ENCODE measurements around the gene GTF2I. TPM values are rescaled to one million over a fixed set of nuclear protein-coding genes. Genes with fewer than 3 reads are reported as not detected.
"Not testable (repeated sequence)": the region's sequence is repeated elsewhere in the genome, so short reads cannot be mapped to it uniquely, and the experiment has no call there.

Gene GTF2I
- total RNA-seq, 1 donor from 2014 or later = 433 TPM

DNA sequence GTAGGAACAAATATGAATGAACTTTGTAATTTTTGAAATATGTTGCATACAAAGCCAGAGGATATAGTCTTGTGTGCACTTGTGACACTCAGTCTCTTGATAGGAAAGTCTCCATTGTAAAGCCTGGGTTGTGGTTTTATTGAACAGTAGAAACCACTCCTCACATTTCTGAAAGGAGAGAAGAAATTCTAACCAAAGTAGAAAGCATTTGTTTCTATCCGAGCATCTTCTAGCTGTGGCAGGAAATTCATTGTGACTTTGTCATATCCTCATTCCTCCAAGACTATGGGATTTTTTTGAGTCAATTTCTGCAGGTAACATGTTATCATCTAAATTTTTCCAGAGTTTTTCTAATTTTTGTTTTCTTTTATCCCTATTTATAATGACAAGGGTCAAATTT, 60.8 kb downstream of the GTF2I start:
- DNase-seq (ENCODE audit: low spot score in 2 of 2, unreplicated experiment in 2 of 2) = no peak
- Mint-ChIP-seq H3K27ac (no peak overlapping the region), H3K27me3 (ENCODE audit: low read depth) (no peaks in the 10 kb centered on the region), H3K9me3 (peaks cover 7% of the 10 kb centered on the region), H3K4me3 (no peak overlapping the region), H3K4me1 (no peaks in the 10 kb centered on the region), H3K36me3 (peaks cover 39% of the 10 kb centered on the region)
- TF ChIP-seq, protein P1, sequence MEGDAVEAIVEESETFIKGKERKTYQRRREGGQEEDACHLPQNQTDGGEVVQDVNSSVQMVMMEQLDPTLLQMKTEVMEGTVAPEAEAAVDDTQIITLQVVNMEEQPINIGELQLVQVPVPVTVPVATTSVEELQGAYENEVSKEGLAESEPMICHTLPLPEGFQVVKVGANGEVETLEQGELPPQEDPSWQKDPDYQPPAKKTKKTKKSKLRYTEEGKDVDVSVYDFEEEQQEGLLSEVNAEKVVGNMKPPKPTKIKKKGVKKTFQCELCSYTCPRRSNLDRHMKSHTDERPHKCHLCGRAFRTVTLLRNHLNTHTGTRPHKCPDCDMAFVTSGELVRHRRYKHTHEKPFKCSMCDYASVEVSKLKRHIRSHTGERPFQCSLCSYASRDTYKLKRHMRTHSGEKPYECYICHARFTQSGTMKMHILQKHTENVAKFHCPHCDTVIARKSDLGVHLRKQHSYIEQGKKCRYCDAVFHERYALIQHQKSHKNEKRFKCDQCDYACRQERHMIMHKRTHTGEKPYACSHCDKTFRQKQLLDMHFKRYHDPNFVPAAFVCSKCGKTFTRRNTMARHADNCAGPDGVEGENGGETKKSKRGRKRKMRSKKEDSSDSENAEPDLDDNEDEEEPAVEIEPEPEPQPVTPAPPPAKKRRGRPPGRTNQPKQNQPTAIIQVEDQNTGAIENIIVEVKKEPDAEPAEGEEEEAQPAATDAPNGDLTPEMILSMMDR (IDR thresholded peaks at IDR 0.05; ENCODE audit: unreplicated experiment) = no peak

GRCh38 chr7:74722153-74722552, 64.6 kb downstream of the GTF2I start:
- H3K4me3 Mint-ChIP-seq = no peak overlapping the region
- peaks cover 32% of the 10 kb centered on the region for H3K36me3 Mint-ChIP-seq
- no peaks in the 10 kb centered on the region for H3K9me3 Mint-ChIP-seq
- H3K4me1 Mint-ChIP-seq = no peaks in the 10 kb centered on the region
- TF ChIP-seq, protein P1 (IDR thresholded peaks at IDR 0.05; ENCODE audit: unreplicated experiment) = no peak
- H3K27me3 Mint-ChIP-seq (ENCODE audit: low read depth) = no peaks in the 10 kb centered on the region
- H3K27ac Mint-ChIP-seq = no peak overlapping the region
- no peak for DNase-seq (ENCODE audit: low spot score in 2 of 2, unreplicated experiment in 2 of 2)

- Mint-ChIP-seq H3K36me3 (peaks cover 14% of the 10 kb centered on the region), H3K9me3 (no peaks in the 10 kb centered on the region), H3K4me3 (no peak overlapping the region), H3K4me1 (no peaks in the 10 kb centered on the region), H3K27me3 (ENCODE audit: low read depth) (no peaks in the 10 kb centered on the region), H3K27ac (peak overlapping the region; percentile 53)
- no peak for DNase-seq (ENCODE audit: low spot score in 2 of 2, unreplicated experiment in 2 of 2)
- TF ChIP-seq, protein P1 (IDR thresholded peaks at IDR 0.05; ENCODE audit: unreplicated experiment) = no peak
These were observed 68.3 kb downstream of the GTF2I start for GRCh38 chr7:74725840-74726239.

- Mint-ChIP-seq H3K27me3 (ENCODE audit: low read depth) (no peaks in the 10 kb centered on the region), H3K4me3 (no peak overlapping the region), H3K27ac (peak overlapping the region; percentile 25), H3K4me1 (no peaks in the 10 kb centered on the region), H3K9me3 (no peaks in the 10 kb centered on the region), H3K36me3 (peaks cover 15% of the 10 kb centered on the region)
- TF ChIP-seq, protein P1 (IDR thresholded peaks at IDR 0.05; ENCODE audit: unreplicated experiment) = no peak
- no peak for DNase-seq (ENCODE audit: low spot score in 2 of 2, unreplicated experiment in 2 of 2)
These were observed 69.0 kb downstream of the GTF2I start for GRCh38 chr7:74726309-74727101.

DNA sequence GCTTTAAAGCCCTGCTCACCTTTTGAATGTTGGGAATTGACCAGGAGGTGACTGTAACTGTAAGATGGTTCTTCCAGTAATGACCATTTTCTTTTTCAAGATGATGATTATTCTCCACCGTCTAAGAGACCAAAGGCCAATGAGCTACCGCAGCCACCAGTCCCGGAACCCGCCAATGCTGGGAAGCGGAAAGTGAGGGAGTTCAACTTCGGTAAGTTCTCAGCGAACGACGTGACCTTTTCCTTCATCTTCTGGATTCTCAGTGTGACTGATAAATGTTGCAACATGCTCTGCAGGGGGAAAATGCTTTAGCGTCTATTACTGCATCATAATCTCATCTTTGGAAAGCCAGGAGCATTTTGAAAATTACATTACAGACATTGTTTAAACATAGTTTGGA, 71.2 kb downstream of the GTF2I start:
- H3K4me1 Mint-ChIP-seq = not testable (repeated sequence)

DNA sequence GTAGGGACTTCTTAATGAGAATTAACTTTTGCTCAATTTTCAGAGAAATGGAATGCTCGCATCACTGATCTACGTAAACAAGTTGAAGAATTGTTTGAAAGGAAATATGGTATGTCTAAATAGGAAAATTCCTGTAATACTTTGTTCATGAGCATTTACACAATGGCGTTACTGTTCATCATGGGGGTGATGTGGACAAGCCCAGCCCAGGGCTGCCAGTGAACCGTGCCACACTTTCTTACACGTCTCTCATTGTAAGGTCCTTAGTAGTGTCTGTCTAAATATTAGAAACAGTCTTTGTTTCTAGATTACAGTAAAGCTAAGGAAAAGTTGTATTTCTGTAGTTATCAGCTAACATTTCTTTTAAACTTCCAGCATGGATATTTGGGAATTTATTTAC, 72.7 kb downstream of the GTF2I start:
- H3K4me3 Mint-ChIP-seq, H3K4me1 Mint-ChIP-seq: not testable (repeated sequence)

More for the DNA sequence above, 71.2 kb downstream of the GTF2I start:
- not testable (repeated sequence) for H3K27me3 Mint-ChIP-seq (ENCODE audit: low read depth); H3K27ac Mint-ChIP-seq; H3K9me3 Mint-ChIP-seq; H3K4me3 Mint-ChIP-seq; DNase-seq (ENCODE audit: low spot score in 2 of 2, unreplicated experiment in 2 of 2); H3K36me3 Mint-ChIP-seq

GRCh38 chr7:74739974-74740703, 82.6 kb downstream of the GTF2I start:
- H3K36me3 Mint-ChIP-seq; H3K4me3 Mint-ChIP-seq; H3K4me1 Mint-ChIP-seq; H3K27me3 Mint-ChIP-seq (ENCODE audit: low read depth); H3K9me3 Mint-ChIP-seq; DNase-seq (ENCODE audit: low spot score in 2 of 2, unreplicated experiment in 2 of 2); H3K27ac Mint-ChIP-seq: not testable (repeated sequence)

More for the DNA sequence above, 72.7 kb downstream of the GTF2I start:
- not testable (repeated sequence) for H3K27ac Mint-ChIP-seq; H3K36me3 Mint-ChIP-seq; DNase-seq (ENCODE audit: low spot score in 2 of 2, unreplicated experiment in 2 of 2); H3K9me3 Mint-ChIP-seq; H3K27me3 Mint-ChIP-seq (ENCODE audit: low read depth)

DNA sequence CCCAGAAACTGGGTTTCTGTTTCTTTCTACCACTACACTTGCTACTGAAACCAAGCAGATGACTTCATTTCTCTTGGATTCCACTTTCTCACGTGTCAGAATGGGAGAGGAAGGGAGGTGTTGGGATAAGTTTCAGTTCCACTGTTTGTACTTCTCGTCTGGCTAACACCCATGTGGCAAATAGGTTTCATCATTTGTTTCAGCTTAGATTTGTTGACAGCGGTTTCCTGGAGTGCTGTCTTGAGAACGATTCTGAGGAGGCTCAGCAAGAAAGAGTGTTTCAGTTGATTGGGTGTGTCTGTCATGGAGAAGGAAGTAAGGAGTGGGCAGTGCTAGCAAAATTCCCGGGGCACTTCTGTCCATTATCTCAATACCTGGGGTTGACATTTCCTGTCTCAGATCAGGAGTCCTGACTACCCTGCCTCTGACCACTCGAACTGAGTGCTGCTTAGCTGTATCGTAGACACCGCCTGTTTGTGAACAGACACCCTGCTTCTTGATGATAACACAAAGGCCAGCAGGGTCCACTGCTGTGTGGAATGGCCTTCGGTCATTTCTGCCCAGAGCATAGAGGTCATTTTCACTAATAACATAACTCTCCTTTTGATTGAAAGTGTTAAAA, 86.5 kb downstream of the GTF2I start:
- DNase-seq (ENCODE audit: low spot score in 2 of 2, unreplicated experiment in 2 of 2); H3K9me3 Mint-ChIP-seq; H3K27ac Mint-ChIP-seq; H3K27me3 Mint-ChIP-seq (ENCODE audit: low read depth); H3K4me1 Mint-ChIP-seq; H3K4me3 Mint-ChIP-seq; H3K36me3 Mint-ChIP-seq: not testable (repeated sequence)

DNA sequence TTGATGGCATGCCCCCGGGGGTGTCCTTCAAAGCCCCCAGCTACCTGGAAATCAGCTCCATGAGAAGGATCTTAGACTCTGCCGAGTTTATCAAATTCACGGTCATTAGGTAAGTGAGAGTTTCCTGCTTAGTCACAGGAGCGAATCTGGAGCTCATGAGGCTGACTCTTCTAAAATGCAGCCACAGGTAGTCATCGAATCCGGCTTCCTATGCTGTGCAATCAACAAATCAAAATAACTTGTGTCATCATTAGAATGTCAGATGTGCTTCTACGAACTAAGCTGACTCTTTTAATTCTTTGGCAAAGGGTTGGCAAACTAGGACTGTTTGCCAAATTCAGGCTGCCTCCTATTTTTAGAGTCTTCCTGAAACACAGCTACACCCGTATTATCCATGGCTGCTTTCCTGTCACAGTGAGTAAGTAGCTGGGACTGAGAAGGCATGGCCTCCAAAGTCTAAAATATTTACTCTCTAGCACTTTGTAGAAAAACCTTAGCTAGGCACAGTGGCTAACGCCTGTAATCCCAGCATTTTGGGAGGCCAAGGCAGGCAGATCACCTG, 96.5 kb downstream of the GTF2I start:
- not testable (repeated sequence) for H3K36me3 Mint-ChIP-seq; H3K9me3 Mint-ChIP-seq; H3K4me3 Mint-ChIP-seq; H3K4me1 Mint-ChIP-seq; H3K27ac Mint-ChIP-seq; DNase-seq (ENCODE audit: low spot score in 2 of 2, unreplicated experiment in 2 of 2); H3K27me3 Mint-ChIP-seq (ENCODE audit: low read depth)

All from mesothelial cell of epicardium (in vitro differentiated cells).